Trophoblast cell (in vitro differentiated cells and primary cell): ENCODE results near the gene TMEM237.

Source experiments
- DNase-seq, 2 donors: peaks; one replicate each; pipeline ENCODE4 v3.0.0-alpha.2; 2016
- H2AFZ ChIP-seq: 2 replicates; pipeline ENCODE4 v1.6.1; 2013; ENCODE audit warnings: low read length, moderate library complexity, mild to moderate bottlenecking; ENCODE audit not compliant: insufficient read depth, poor library complexity
- H2AK5ac ChIP-seq: 2 replicates; pipeline ENCODE4 v1.6.1; 2013; ENCODE audit warnings: mild to moderate bottlenecking, low read length
- H2BK120ac ChIP-seq: 2 replicates; pipeline ENCODE4 v1.6.1; 2013; ENCODE audit warnings: low read length, mild to moderate bottlenecking, moderate library complexity; ENCODE audit not compliant: insufficient read depth, poor library complexity
- H2BK12ac ChIP-seq: 2 replicates; pipeline ENCODE4 v1.6.1; 2013; ENCODE audit warnings: mild to moderate bottlenecking, low read length, moderate library complexity
- H2BK5ac ChIP-seq: 2 replicates; pipeline ENCODE4 v1.6.1; 2013; ENCODE audit warnings: low read length, low read depth, moderate library complexity, mild to moderate bottlenecking; ENCODE audit not compliant: poor library complexity
- H3K14ac ChIP-seq: 2 replicates; pipeline ENCODE4 v1.6.1; 2013; ENCODE audit warnings: mild to moderate bottlenecking, low read length
- H3K18ac ChIP-seq: 2 replicates; pipeline ENCODE4 v1.6.1; 2013; ENCODE audit warnings: mild to moderate bottlenecking, low read length
- H3K23ac ChIP-seq: 2 replicates; pipeline ENCODE4 v1.6.1; 2013; ENCODE audit warnings: low read length
- H3K27ac ChIP-seq: 2 replicates; pipeline ENCODE4 v1.5.1; 2013; ENCODE audit warnings: low read depth, mild to moderate bottlenecking, inconsistent platforms, low read length, moderate library complexity
- H3K27me3 ChIP-seq: 2 replicates; pipeline ENCODE4 v1.6.1; 2013; ENCODE audit warnings: inconsistent platforms, mild to moderate bottlenecking, low read length, moderate library complexity; ENCODE audit not compliant: insufficient read depth
- H3K36me3 ChIP-seq, 2 experiments: 1 replicate in 1 of 2; 2 replicates in 1 of 2; pipeline ENCODE4 v1.6.1; 2013; ENCODE audit warnings: low read length in 2 of 2, mild to moderate bottlenecking in 2 of 2, moderate library complexity in 1 of 2; ENCODE audit not compliant: insufficient read depth in 2 of 2, control insufficient read depth in 1 of 2
- H3K4ac ChIP-seq: 2 replicates; pipeline ENCODE4 v1.6.1; 2013; ENCODE audit warnings: low read depth, mild to moderate bottlenecking, low read length, moderate library complexity
- H3K4me1 ChIP-seq, 2 experiments: 1 replicate in 1 of 2; 2 replicates in 1 of 2; pipeline ENCODE4 v1.6.1; 2013; ENCODE audit warnings: low read length in 2 of 2, mild to moderate bottlenecking in 2 of 2, moderate library complexity in 1 of 2; ENCODE audit not compliant: insufficient read depth in 2 of 2, control insufficient read depth in 1 of 2
- H3K4me2 ChIP-seq: 2 replicates; pipeline ENCODE4 v1.6.1; 2013; ENCODE audit warnings: inconsistent platforms, mild to moderate bottlenecking, low read length, moderate library complexity
- H3K4me3 ChIP-seq: 2 replicates; pipeline ENCODE4 v1.5.1; 2013; ENCODE audit warnings: mild to moderate bottlenecking, low read depth, low read length, inconsistent platforms
- H3K79me1 ChIP-seq: one replicate; pipeline ENCODE4 v1.6.1; 2013; ENCODE audit warnings: low read length
- H3K79me2 ChIP-seq: 2 replicates; pipeline ENCODE4 v1.6.1; 2013; ENCODE audit warnings: low read length, mild to moderate bottlenecking; ENCODE audit not compliant: control insufficient read depth, insufficient read depth, poor library complexity
- H3K9ac ChIP-seq: 2 replicates; pipeline ENCODE4 v1.6.1; 2013; ENCODE audit warnings: mild to moderate bottlenecking, low read length
- H3K9me3 ChIP-seq: 2 replicates; pipeline ENCODE4 v1.6.1; 2013; ENCODE audit warnings: low read depth, mild to moderate bottlenecking, control low read depth, inconsistent platforms, low read length; ENCODE audit not compliant: insufficient read depth
- H4K12ac ChIP-seq: 2 replicates; pipeline ENCODE4 v1.6.1; 2013; ENCODE audit warnings: low read depth, mild to moderate bottlenecking, low read length, moderate library complexity
- H4K8ac ChIP-seq: 2 replicates; pipeline ENCODE4 v1.6.1; 2013; ENCODE audit warnings: low read depth, mild to moderate bottlenecking, low read length, moderate library complexity
- H4K91ac ChIP-seq: one replicate; pipeline ENCODE4 v1.6.1; 2013; ENCODE audit warnings: low read depth, mild to moderate bottlenecking, low read length, moderate library complexity
- WGBS: extraction: QIAGEN DNeasy Blood & Tissue Kit; methylation state at CpG from one replicate; pipeline ENCODE4 v1.1.7; 2013; ENCODE audit warnings: missing lambda C conversion rate; ENCODE audit not compliant: insufficient read length, insufficient coverage; ENCODE audit errors: extremely low coverage; 5-methylcytosine and 5-hydroxymethylcytosine counted together

Gene TMEM237

DNA sequence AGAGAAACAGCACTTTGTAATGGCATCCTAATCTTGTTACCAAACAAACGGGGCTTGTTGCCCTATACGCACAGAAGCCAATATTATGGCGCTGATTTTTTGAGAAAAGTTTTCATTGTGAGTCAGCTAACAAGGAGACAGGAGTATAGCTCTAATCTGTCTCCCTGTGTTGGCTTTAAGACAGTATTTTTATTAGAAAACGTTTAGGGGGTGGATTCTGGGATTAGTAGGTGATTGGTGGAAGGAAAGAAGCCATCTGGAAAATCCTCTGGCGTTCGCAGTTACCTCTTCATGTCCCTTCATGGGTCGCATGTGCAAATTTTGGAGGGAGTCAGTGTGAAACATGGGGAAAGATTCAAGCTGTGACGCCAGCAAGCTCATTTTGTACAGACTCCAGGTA is 698 bp upstream of the TMEM237 start:
- no peak overlapping the region for H3K4ac ChIP-seq
- no peaks in the 10 kb centered on the region for H3K36me3 ChIP-seq
- no peaks in the 10 kb centered on the region for H3K4me1 ChIP-seq
- no peak overlapping the region for H2BK5ac ChIP-seq
- H2BK12ac ChIP-seq, result peak overlapping the region; percentile 34
- no peak overlapping the region for H3K4me3 ChIP-seq
- H3K79me1 ChIP-seq, result peaks cover 12% of the 10 kb centered on the region
- no peak overlapping the region for H3K4me2 ChIP-seq
- WGBS, result no CpG with 5 or more reads among the region's 8 CpGs
- H4K8ac ChIP-seq, result peak overlapping the region; percentile 62
- no peak overlapping the region for H2AFZ ChIP-seq
- H4K12ac ChIP-seq, result no peak overlapping the region
- H3K23ac ChIP-seq, result no peak overlapping the region
- no peak overlapping the region for H2AK5ac ChIP-seq
- H3K18ac ChIP-seq, result no peak overlapping the region
- H2BK120ac ChIP-seq, result no peak overlapping the region
- H4K91ac ChIP-seq, result no peak overlapping the region
- no peaks in the 10 kb centered on the region for H3K79me2 ChIP-seq
- H3K14ac ChIP-seq, result no peak overlapping the region
- no peak for DNase-seq
- H3K27ac ChIP-seq, result no peak overlapping the region
- H3K9ac ChIP-seq, result no peak overlapping the region
- H3K27me3 ChIP-seq, result no peaks in the 10 kb centered on the region
- H3K9me3 ChIP-seq, result no peaks in the 10 kb centered on the region

DNA sequence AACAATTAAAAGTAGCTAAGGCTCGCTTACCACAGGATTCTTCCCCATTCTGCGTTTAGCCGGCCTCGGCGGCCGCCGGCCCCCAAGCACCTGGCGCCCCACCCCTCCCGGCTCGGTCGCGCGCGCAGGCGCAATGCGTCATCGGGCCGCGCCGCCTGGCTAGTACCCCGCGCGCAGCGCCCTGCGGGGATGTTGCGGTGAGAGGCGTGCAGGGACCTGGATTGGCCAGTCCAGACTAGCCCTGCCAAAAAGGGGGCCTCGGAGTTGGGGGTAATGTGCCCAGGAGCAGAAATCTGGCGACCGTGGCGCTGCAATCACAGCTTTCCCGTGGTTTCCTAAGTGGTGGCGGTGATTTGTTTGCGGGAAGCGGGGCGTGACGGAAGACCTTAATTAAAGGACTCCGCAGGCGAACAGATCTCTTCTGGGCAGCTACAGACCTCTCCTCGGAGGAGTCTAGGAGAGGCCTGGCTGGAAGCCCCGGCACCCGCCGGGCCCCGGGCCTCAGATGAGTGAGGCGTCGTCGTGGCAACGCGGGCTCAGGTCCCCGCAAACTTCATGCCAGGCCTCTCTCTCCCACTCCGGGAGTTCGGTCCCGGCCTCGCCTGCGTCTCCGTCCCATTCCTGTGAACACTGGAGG is 606 bp downstream of the TMEM237 start:
- no peaks in the 10 kb centered on the region for H3K79me2 ChIP-seq
- peak overlapping the region; percentile 97 for H4K8ac ChIP-seq
- peaks cover 0 to 2% of the 10 kb centered on the region in 2 experiments for H3K36me3 ChIP-seq
- H3K27me3 ChIP-seq, result no peaks in the 10 kb centered on the region
- H3K18ac ChIP-seq, result peak overlapping the region; percentile 73
- peak overlapping the region; percentile 89 for H3K14ac ChIP-seq
- peak overlapping the region; percentile 96 for H3K4me2 ChIP-seq
- H2BK12ac ChIP-seq, result no peak overlapping the region
- H4K91ac ChIP-seq, result peak overlapping the region; percentile 85
- peaks cover 12% of the 10 kb centered on the region for H3K79me1 ChIP-seq
- peak overlapping the region; percentile 96 for H4K12ac ChIP-seq
- peak overlapping the region; percentile 89 for H2AFZ ChIP-seq
- peak overlapping the region; percentile 95 for H3K9ac ChIP-seq
- H2AK5ac ChIP-seq, result no peak overlapping the region
- H3K4ac ChIP-seq, result peak overlapping the region; percentile 57
- H3K4me1 ChIP-seq, result no peaks in the 10 kb centered on the region
- DNase-seq, result peak; percentile 82 to 92
- peak overlapping the region; percentile 56 for H3K27ac ChIP-seq
- peak overlapping the region; percentile 94 for H3K4me3 ChIP-seq
- no CpG with 5 or more reads among the region's 56 CpGs for WGBS
- H2BK120ac ChIP-seq, result peak overlapping the region; percentile 65
- no peaks in the 10 kb centered on the region for H3K9me3 ChIP-seq
- H2BK5ac ChIP-seq, result peak overlapping the region; percentile 32
- H3K23ac ChIP-seq, result no peak overlapping the region

DNA sequence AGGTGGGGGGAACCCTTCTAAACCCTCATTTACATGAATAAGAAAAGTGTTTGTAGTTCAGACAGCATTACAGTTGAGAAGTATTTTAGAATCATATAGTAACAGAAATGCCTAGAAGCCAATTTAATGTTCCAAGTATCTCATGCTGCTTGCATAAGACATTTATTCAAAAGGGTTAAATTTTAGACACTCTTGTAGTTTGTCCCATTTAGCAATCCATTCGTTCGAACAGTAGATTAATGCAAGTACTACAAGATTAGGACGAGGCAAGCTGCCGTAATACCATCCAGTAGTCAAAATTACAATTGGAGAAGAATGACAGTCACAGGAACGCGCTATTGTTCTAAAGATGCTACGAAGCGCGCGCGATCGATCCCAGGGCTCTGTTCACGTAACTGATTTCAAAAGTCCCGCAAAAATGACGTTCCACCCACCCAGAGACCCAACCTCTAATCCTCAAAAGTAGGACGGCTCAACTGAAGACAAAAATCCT is 1.2 kb downstream of the TMEM237 start:
- no peaks in the 10 kb centered on the region for H3K79me2 ChIP-seq
- H3K18ac ChIP-seq, result no peak overlapping the region
- H3K4me2 ChIP-seq, result peak overlapping the region; percentile 96
- no peaks in the 10 kb centered on the region for H3K27me3 ChIP-seq
- H2AFZ ChIP-seq, result peak overlapping the region; percentile 74
- no peaks in the 10 kb centered on the region for H3K9me3 ChIP-seq
- peaks cover 0 to 4% of the 10 kb centered on the region in 2 experiments for H3K36me3 ChIP-seq
- peak overlapping the region; percentile 42 for H4K91ac ChIP-seq
- peak overlapping the region; percentile 70 for H3K9ac ChIP-seq
- no peak overlapping the region for H3K23ac ChIP-seq
- no peak overlapping the region for H2AK5ac ChIP-seq
- H4K8ac ChIP-seq, result peak overlapping the region; percentile 97
- peak overlapping the region; percentile 12 for H2BK5ac ChIP-seq
- H3K4me1 ChIP-seq, result no peaks in the 10 kb centered on the region
- no peak overlapping the region for H3K14ac ChIP-seq
- H2BK120ac ChIP-seq, result no peak overlapping the region
- peak overlapping the region; percentile 56 for H3K27ac ChIP-seq
- H3K79me1 ChIP-seq, result peaks cover 12% of the 10 kb centered on the region
- H3K4ac ChIP-seq, result no peak overlapping the region
- H4K12ac ChIP-seq, result no peak overlapping the region
- no CpG with 5 or more reads among the region's 16 CpGs for WGBS
- no peak overlapping the region for H2BK12ac ChIP-seq
- peak overlapping the region; percentile 94 for H3K4me3 ChIP-seq
- no peak for DNase-seq

DNA sequence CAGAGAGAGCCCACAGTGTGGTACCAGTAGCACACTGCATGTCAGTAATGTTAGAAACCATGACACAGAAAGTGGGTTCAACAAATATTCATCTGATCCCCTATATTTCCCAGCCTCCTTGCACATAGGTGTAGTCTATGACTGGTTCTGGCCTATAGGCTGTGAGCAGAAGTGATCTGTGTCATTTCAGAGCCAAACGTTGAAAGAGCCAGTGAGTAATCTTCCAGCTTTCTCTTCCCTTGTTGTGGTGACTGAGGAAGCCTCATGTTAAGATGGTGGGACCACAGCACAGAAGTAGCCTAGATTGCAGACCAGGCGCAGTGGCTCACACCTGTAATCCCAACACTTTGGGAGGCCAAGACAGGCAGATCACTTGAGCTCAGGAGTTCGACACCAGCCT is 4.1 kb downstream of the TMEM237 start:
- H2AK5ac ChIP-seq, result no peak overlapping the region
- H3K36me3 ChIP-seq, result peaks cover 4 to 8% of the 10 kb centered on the region in 2 experiments
- H3K27me3 ChIP-seq, result no peaks in the 10 kb centered on the region
- no peak overlapping the region for H3K27ac ChIP-seq
- no peak overlapping the region for H3K18ac ChIP-seq
- no CpG with 5 or more reads among the region's 3 CpGs for WGBS
- H2AFZ ChIP-seq, result no peak overlapping the region
- H3K4ac ChIP-seq, result no peak overlapping the region
- H3K9me3 ChIP-seq, result no peaks in the 10 kb centered on the region
- no peak overlapping the region for H4K8ac ChIP-seq
- no peak overlapping the region for H4K91ac ChIP-seq
- no peak overlapping the region for H2BK12ac ChIP-seq
- no peak for DNase-seq
- H2BK120ac ChIP-seq, result no peak overlapping the region
- no peak overlapping the region for H3K14ac ChIP-seq
- H4K12ac ChIP-seq, result no peak overlapping the region
- peaks cover 12% of the 10 kb centered on the region for H3K79me1 ChIP-seq
- H2BK5ac ChIP-seq, result no peak overlapping the region
- no peak overlapping the region for H3K9ac ChIP-seq
- H3K79me2 ChIP-seq, result no peaks in the 10 kb centered on the region
- no peak overlapping the region for H3K4me2 ChIP-seq
- H3K23ac ChIP-seq, result no peak overlapping the region
- no peaks in the 10 kb centered on the region for H3K4me1 ChIP-seq
- no peak overlapping the region for H3K4me3 ChIP-seq
